Subcutaneous adipose tissue (tissue), 4 donors: ENCODE data around the gene RAI14. TPM values are rescaled to one million over a fixed set of nuclear protein-coding genes. Genes with fewer than 3 reads are reported as not detected.

ENCODE experiments used
- total RNA-seq, 4 donors: library from RNA; depleted of rRNA; stranded (reverse); fragments of >200 nt; gene quantifications; one replicate each; pipeline ENCODE4 v1.1.0, GENCODE V29; 2016
- TF ChIP-seq, protein P1 (sequence below): fragments of 450-650 bp; IDR thresholded peaks from one replicate; pipeline ENCODE4 v1.5.1; 2016; ENCODE audit warnings: low read depth, mild to moderate bottlenecking, control low read depth, antibody characterized with exemption, moderate library complexity

The RAI14 gene
- total RNA-seq, 4 donors from 2014 or later, result 8.6 to 25.0 (median 13.2) TPM

DNA sequence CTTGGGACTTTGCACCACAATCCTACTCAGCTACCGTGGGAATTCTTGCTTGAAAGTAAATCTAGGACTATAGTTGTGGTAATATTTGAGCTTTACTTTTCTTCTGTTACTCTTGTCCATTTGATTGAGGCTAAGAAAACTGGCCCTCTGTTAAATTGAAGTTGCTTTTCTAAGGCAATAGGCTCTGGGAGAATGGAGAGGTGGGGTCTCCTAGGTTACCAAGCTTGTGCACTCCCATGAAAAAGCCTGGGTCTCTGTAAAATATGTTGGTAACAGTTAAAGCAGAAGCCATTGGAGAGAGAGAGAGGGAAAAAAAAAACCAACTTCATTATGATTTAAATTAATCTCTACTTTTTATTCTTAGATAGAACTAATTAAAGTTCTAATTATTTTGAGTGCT, 68.6 kb downstream of the RAI14 start:
- TF ChIP-seq, protein P1, sequence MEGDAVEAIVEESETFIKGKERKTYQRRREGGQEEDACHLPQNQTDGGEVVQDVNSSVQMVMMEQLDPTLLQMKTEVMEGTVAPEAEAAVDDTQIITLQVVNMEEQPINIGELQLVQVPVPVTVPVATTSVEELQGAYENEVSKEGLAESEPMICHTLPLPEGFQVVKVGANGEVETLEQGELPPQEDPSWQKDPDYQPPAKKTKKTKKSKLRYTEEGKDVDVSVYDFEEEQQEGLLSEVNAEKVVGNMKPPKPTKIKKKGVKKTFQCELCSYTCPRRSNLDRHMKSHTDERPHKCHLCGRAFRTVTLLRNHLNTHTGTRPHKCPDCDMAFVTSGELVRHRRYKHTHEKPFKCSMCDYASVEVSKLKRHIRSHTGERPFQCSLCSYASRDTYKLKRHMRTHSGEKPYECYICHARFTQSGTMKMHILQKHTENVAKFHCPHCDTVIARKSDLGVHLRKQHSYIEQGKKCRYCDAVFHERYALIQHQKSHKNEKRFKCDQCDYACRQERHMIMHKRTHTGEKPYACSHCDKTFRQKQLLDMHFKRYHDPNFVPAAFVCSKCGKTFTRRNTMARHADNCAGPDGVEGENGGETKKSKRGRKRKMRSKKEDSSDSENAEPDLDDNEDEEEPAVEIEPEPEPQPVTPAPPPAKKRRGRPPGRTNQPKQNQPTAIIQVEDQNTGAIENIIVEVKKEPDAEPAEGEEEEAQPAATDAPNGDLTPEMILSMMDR, result no peak

DNA sequence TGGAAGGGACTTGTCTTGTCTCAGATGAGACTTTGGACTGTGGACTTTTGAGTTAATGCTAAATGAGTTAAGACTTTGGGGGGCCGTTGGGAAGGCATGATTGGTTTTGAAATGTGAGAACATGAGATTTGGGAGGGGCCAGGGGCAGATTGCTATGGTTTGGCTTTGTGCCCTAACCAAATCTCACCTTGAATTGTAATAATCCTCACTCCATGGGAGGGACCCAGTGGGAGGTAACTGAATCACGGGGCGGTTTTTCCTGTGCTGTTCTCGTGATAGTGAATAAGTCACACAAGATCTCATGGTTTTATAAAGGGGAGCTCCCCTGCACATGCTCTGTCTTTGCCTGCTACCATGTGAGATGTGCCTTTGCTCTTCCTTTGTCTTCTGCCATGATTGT, 72.1 kb downstream of the RAI14 start:
- TF ChIP-seq, protein P1, result no peak

DNA sequence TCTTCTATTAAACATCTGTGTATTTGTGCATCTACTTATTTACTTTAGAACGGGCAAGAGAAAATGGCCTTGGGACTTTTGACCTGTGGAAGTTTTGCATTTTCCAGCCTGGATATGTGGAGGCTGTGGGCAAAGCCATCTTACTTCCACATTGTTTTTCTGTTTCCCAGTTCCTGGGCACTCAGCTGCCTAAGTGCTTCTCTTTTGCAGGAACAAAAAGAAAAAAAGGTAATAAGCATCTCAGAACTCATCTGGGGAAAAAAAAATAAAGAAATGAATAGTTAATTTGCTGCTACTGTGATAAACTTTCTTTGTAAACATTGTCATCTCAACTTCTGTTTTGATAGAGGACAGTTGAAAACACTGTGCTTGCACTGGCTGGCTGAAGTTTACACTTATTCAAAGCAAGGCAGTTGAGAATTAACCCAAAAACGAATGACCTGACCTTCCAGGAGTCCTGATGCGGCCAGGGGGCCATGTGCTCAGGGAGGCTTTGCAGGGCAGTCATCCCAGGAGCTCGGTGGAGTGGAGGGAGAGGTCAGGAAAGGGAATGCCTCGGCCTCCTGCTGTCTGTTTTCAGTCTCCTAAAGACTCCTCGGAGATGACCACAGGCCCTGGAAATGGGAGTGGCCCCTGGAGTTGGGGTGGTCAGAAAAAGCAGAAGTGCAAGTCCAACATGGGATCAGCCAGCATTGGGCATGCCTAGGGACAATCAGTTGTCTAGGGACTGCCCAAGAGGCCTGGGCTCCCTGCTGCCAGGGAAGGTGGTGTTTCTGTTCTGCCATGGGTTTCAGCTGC, 75.5 kb downstream of the RAI14 start:
- TF ChIP-seq, protein P1, result no peak

DNA sequence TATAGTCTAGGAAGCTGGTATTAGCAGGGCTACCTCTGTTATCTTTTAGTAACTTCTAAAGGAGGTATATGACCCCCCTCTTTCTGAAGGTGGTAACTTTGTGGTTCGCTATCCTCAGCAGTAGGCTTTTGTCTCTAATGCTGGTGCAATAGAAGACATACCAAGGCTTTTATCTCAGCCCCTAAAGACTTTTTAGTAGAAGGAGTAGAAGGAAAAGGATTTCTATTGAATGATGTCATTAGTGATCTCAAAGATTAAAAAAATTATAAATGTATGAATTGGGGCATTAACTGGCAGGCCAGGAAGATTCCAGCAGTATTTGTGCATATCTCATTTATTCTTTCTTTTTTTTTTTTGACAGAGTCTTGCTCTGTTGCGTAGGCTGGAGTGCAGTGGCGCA, 78.2 kb downstream of the RAI14 start:
- TF ChIP-seq, protein P1, result no peak

DNA sequence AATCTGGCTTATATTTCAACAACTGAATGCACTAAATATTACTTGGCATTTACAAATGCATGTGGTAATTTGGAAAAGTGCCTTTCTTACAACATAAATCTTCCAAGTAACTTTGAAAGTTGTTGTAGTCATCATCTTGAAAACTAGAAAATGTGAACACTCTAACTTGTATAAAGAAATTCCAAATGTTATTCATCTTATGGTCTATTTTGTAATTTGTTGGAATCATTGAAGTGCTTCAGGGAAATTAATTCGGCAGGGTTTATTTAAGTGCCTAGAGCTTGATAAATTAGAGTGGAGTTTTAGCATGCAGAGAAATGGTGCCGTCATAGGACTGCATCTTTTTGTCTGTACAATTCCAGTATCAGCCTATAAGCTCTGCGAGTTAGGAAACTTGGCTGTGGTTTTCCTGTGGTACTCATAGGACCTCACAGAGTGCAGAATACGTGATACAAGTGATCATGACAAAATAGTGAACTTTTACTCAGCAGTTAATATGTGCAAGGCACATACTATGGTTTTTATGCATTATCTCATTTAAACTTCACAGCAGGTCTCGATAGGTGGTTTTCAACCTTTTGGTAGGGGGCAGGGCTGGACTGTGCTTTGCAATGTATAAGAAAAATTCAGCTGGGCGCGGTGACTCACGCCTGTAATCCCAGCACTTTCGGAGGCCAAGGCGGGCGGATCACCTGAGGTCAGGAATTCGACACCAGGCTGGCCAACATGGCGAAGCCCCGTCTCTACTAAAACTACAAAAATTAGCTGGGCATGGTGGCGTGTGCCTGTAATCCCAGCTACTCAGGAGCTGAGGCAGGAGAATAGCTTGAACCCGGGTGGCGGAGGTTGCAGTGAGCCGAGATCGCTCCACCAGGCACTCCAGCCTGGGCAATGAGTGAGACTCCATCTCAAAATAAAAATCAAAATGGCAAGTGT, 79.6 kb downstream of the RAI14 start:
- TF ChIP-seq, protein P1, result no peak

DNA sequence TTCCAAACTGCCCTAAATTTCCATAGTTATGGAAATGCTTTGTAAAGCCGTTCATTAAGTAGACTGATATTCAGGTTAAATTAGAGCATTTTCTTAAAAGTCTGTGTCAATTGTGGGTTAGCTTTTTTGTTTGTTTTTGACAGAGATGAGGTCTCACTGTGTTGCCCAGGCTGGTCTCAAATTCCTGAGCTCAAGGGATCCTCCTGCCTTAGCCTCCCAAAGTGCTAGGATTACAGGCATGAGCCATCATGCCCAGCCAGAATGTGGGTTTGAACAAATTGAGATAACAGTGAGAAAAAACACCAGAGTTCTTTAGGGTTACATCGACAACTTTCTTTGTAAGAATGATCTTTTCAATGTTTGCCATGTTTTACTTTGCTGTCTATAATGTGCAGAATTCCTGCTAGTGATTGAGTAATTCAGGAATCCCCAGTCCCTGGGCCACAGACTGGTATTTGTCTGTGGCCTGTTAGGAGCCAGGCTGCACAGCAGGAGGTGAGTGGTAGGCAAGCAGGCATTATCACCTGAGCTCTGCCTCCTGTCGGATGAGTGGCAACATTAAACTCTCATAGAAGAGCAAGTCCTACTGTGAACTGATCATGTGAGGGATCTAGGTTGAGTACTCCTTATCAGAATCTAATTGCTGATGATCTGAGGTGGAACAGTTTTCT, 80.5 kb downstream of the RAI14 start:
- TF ChIP-seq, protein P1, result no peak
